WTC11 (cell line): ENCODE results near the gene ITGA11. TPM values are rescaled to one million over a fixed set of nuclear protein-coding genes. Genes with fewer than 3 reads are reported as not detected.
A peak's percentile ranks its signal among the peaks of the same experiment; 100 is the strongest.

Experiments used
- ATAC-seq: fragments of 200-7000 bp; cut with Tn5 transposase; 2 replicates; pipeline ENCODE4 v1.10.0; 2021; ENCODE audit warnings: mild to moderate bottlenecking, moderate library complexity
- CTCF ChIA-PET: fragments of 300-600 bp; sonication (Branson Sonifier 250); formaldehyde crosslinking; loops from one replicate; lab custom pipeline; 2021; ENCODE audit warnings: antibody characterized with exemption; lab: Charles Lee
- POLR2A ChIA-PET: fragments of 350-600 bp; sonication (Branson Sonifier 250); formaldehyde crosslinking; loops from one replicate; lab custom pipeline; 2021; ENCODE audit warnings: antibody characterized with exemption; lab: Charles Lee
- DNase-seq: peaks from one replicate; pipeline ENCODE4 v3.0.0; 2021; ENCODE audit warnings: low spot score
- H3K27ac Mint-ChIP-seq: 2 replicates; pipeline ENCODE4 v1.8.0; 2021; ENCODE audit warnings: mixed read lengths
- H3K27me3 Mint-ChIP-seq: 2 replicates; pipeline ENCODE4 v1.8.0; 2021; ENCODE audit warnings: low read depth, mild to moderate bottlenecking, moderate library complexity, mixed read lengths
- H3K36me3 Mint-ChIP-seq: 2 replicates; pipeline ENCODE4 v1.8.0; 2021; ENCODE audit warnings: mixed read lengths
- H3K4me1 Mint-ChIP-seq: 2 replicates; pipeline ENCODE4 v1.8.0; 2022; ENCODE audit warnings: mixed read lengths
- H3K4me3 Mint-ChIP-seq: 2 replicates; pipeline ENCODE4 v1.8.0; 2021; ENCODE audit warnings: mild to moderate bottlenecking, moderate library complexity, mixed read lengths
- H3K9me3 Mint-ChIP-seq: 2 replicates; pipeline ENCODE4 v1.8.0; 2021; ENCODE audit warnings: mixed read lengths
- ATF2 ChIP-seq: sonication (generic); formaldehyde crosslinking; IDR thresholded peaks from 2 replicates; pipeline ENCODE4 v1.8.1; 2022; ENCODE audit warnings: low read depth, missing genetic modification reagents, borderline replicate concordance
- ATF6 ChIP-seq: sonication (generic); formaldehyde crosslinking; IDR thresholded peaks from 2 replicates; pipeline ENCODE4 v1.8.1; 2023; ENCODE audit warnings: mild to moderate bottlenecking, missing genetic modification reagents
- CREB1 ChIP-seq: sonication (generic); formaldehyde crosslinking; IDR thresholded peaks from 2 replicates; pipeline ENCODE4 v1.8.0; 2023; ENCODE audit warnings: mild to moderate bottlenecking, missing genetic modification reagents
- CTCF ChIP-seq: fragments of 200-600 bp; IDR thresholded peaks from 2 replicates; pipeline ENCODE4 v1.8.0; 2022; ENCODE audit warnings: antibody characterized with exemption
- E2F1 ChIP-seq: sonication (generic); formaldehyde crosslinking; IDR thresholded peaks from 2 replicates; pipeline ENCODE4 v1.8.0; 2022; ENCODE audit warnings: mild to moderate bottlenecking, missing genetic modification reagents
- FOXJ3 ChIP-seq: sonication (generic); formaldehyde crosslinking; IDR thresholded peaks from 2 replicates; pipeline ENCODE4 v1.9.0; 2021; ENCODE audit warnings: missing genetic modification reagents, mild to moderate bottlenecking, borderline replicate concordance
- FOXK1 ChIP-seq: sonication (generic); formaldehyde crosslinking; IDR thresholded peaks from 2 replicates; pipeline ENCODE4 v1.8.0; 2022; ENCODE audit warnings: mild to moderate bottlenecking, moderate library complexity, missing genetic modification reagents
- FOXP1 ChIP-seq: sonication (generic); formaldehyde crosslinking; IDR thresholded peaks from 2 replicates; pipeline ENCODE4 v1.8.0; 2022; ENCODE audit warnings: missing genetic modification reagents, mild to moderate bottlenecking, moderate library complexity, borderline replicate concordance
- GTF2I ChIP-seq: fragments of 250-450 bp; sonication (Bioruptor Pico); conservative IDR thresholded peaks from 2 replicates; pipeline ENCODE4 v1.4.0; 2021; ENCODE audit warnings: mild to moderate bottlenecking
- IRF2 ChIP-seq: sonication (generic); formaldehyde crosslinking; IDR thresholded peaks from 2 replicates; pipeline ENCODE4 v1.8.0; 2022; ENCODE audit warnings: low read depth, missing genetic modification reagents, borderline replicate concordance
- MLX ChIP-seq: sonication (generic); formaldehyde crosslinking; IDR thresholded peaks from 2 replicates; pipeline ENCODE4 v1.8.1; 2023; ENCODE audit warnings: mild to moderate bottlenecking, missing genetic modification reagents, moderate library complexity
- OVOL2 ChIP-seq: fragments of 250-450 bp; sonication (Bioruptor Pico); IDR thresholded peaks from 2 replicates; pipeline ENCODE4 v1.9.0; 2021; ENCODE audit warnings: mild to moderate bottlenecking, borderline replicate concordance
- PREB ChIP-seq: sonication (generic); formaldehyde crosslinking; IDR thresholded peaks from 2 replicates; pipeline ENCODE4 v1.8.1; 2022; ENCODE audit warnings: mild to moderate bottlenecking, missing genetic modification reagents, moderate library complexity, borderline replicate concordance
- STAT6 ChIP-seq: sonication (generic); formaldehyde crosslinking; conservative IDR thresholded peaks from 2 replicates; pipeline ENCODE4 v1.8.1; 2023; ENCODE audit warnings: mild to moderate bottlenecking, low read depth, missing genetic modification reagents, moderate library complexity
- TEAD1 ChIP-seq: sonication (generic); formaldehyde crosslinking; IDR thresholded peaks from 2 replicates; pipeline ENCODE4 v1.8.0; 2022; ENCODE audit warnings: mild to moderate bottlenecking, missing genetic modification reagents
- total RNA-seq: library from RNA; stranded (reverse); gene quantifications from 3 replicates; pipeline ENCODE4 v1.2.3, GENCODE V29; 2021

The ITGA11 gene
- total RNA-seq, 1 experiment from 2014 or later: 0.15 TPM

GRCh38 chr15:68289621-68290352 lies 142.2 kb downstream of the ITGA11 start (continued):
- TF ChIP-seq PREB: no peak
- TF ChIP-seq CTCF: no peak
- TF ChIP-seq, all 79 proteins: peak for 0

- TF ChIP-seq TEAD1 (no peak), E2F1 (CRISPR knock-in tag) (no peak), FOXP1 (CRISPR knock-in tag) (no peak), GTF2I (CRISPR knock-in tag) (no peak), STAT6 (CRISPR knock-in tag) (no peak), OVOL2 (CRISPR knock-in tag) (no peak), CREB1 (CRISPR knock-in tag) (no peak), IRF2 (CRISPR knock-in tag) (no peak), FOXK1 (CRISPR knock-in tag) (no peak), FOXJ3 (no peak), MLX (no peak), ATF6 (CRISPR knock-in tag) (no peak), ATF2 (CRISPR knock-in tag) (no peak)
- CTCF ChIA-PET: interaction anchor here (0.5 to 1.8 kb wide), 4 partner anchors 11 to 95 kb away, joined by 3 to 10 read pairs (median 4); partner anchors contain the start of gene FEM1B
- Mint-ChIP-seq H3K4me1 (peaks cover 65% of the 10 kb centered on the region), H3K4me3 (no peak overlapping the region), H3K27ac (0 out of 2 replicates have a peak overlapping the region, but pooled peaks have one; percentile 4), H3K27me3 (no peaks in the 10 kb centered on the region), H3K36me3 (peaks cover 39% of the 10 kb centered on the region), H3K9me3 (peaks cover 9% of the 10 kb centered on the region)
- POLR2A ChIA-PET: no interaction called here
- no peak for ATAC-seq
- DNase-seq: no peak
Observed at GRCh38 chr15:68289057-68289456, 142.9 kb downstream of the ITGA11 start.
